Endodermal cell (in vitro differentiated cells): Measurements from ENCODE around the gene COX14. TPM values are rescaled to one million over a fixed set of nuclear protein-coding genes. Genes with fewer than 3 reads are reported as not detected.
A peak's percentile ranks its signal among the peaks of the same experiment; 100 is the strongest.
"Not testable (repeated sequence)": the region's sequence is repeated elsewhere in the genome, so short reads cannot be mapped to it uniquely, and the experiment has no call there.

ENCODE experiments used
- DNase-seq: peaks from one replicate; pipeline ENCODE4 v3.0.0-alpha.2; 2017
- H3K27ac ChIP-seq: 2 replicates; pipeline ENCODE4 v1.5.1; 2013; ENCODE audit warnings: mild to moderate bottlenecking, low read depth, low read length, moderate library complexity
- H3K27me3 ChIP-seq: 2 replicates; pipeline ENCODE4 v1.6.1; 2013; ENCODE audit warnings: mild to moderate bottlenecking, low read length, moderate library complexity; ENCODE audit not compliant: insufficient read depth, control insufficient read depth, poor library complexity, severe bottlenecking
- H3K36me3 ChIP-seq: 2 replicates; pipeline ENCODE4 v1.7.0; 2013; ENCODE audit warnings: mild to moderate bottlenecking, low read length, moderate library complexity; ENCODE audit not compliant: control insufficient read depth, insufficient read depth
- H3K4me1 ChIP-seq: one replicate; pipeline ENCODE4 v1.7.0; 2013; ENCODE audit warnings: low read length; ENCODE audit not compliant: control insufficient read depth, insufficient read depth
- H3K4me3 ChIP-seq: 2 replicates; pipeline ENCODE4 v1.5.1; 2013; ENCODE audit warnings: mild to moderate bottlenecking, low read length, moderate library complexity
- H3K9ac ChIP-seq: 2 replicates; pipeline ENCODE4 v1.6.1; 2013; ENCODE audit warnings: mild to moderate bottlenecking, low read length, moderate library complexity; ENCODE audit not compliant: poor library complexity, severe bottlenecking; ENCODE audit errors: extremely low read depth
- H3K9me3 ChIP-seq: 2 replicates; pipeline ENCODE4 v1.6.1; 2013; ENCODE audit warnings: mild to moderate bottlenecking, low read length, moderate library complexity; ENCODE audit not compliant: control insufficient read depth
- H3K27ac Mint-ChIP-seq: 2 replicates; pipeline ENCODE4 v1.8.0; 2020; ENCODE audit warnings: mixed read lengths
- H3K27me3 Mint-ChIP-seq: 2 replicates; pipeline ENCODE4 v1.8.0; 2021; ENCODE audit warnings: mild to moderate bottlenecking, mixed read lengths; ENCODE audit not compliant: insufficient read depth
- H3K36me3 Mint-ChIP-seq: 2 replicates; pipeline ENCODE4 v1.8.0; 2020; ENCODE audit warnings: low read depth, mixed read lengths
- H3K4me1 Mint-ChIP-seq: 2 replicates; pipeline ENCODE4 v1.8.0; 2020; ENCODE audit warnings: mixed read lengths
- H3K4me3 Mint-ChIP-seq: 2 replicates; pipeline ENCODE4 v1.8.0; 2020; ENCODE audit warnings: mild to moderate bottlenecking, moderate library complexity, mixed read lengths
- H3K9me3 Mint-ChIP-seq: 2 replicates; pipeline ENCODE4 v1.8.0; 2020; ENCODE audit warnings: mild to moderate bottlenecking, mixed read lengths
- CTCF ChIP-seq: fragments of 200-600 bp; sonication (generic); conservative IDR thresholded peaks from 2 replicates; pipeline ENCODE4 v1.5.0; 2021; ENCODE audit warnings: antibody characterized with exemption, mild to moderate bottlenecking
- WGBS, 2 experiments: methylation state at CpG; one replicate each; pipeline versions ENCODE4 v1.1.5 to v1.1.7; 2013; ENCODE audit warnings: missing lambda C conversion rate in 2 of 2, mixed read lengths in 1 of 2; ENCODE audit not compliant: insufficient coverage in 1 of 2, insufficient read length in 1 of 2; 5-methylcytosine and 5-hydroxymethylcytosine counted together
- total RNA-seq, 2 donors: library from RNA; stranded (reverse); fragmentation: NEBNext Ultra II Directional in 1 of 2; extraction: Animal tissue kit (Norgen Biotek cat#: 25700) in 1 of 2; gene quantifications; 2 replicates in 1 of 2; 3 replicates in 1 of 2; pipeline ENCODE4 v1.2.1, GENCODE V29; 2021

Gene COX14
- total RNA-seq, 2 donors from 2014 or later, result 26.0 to 26.7 TPM

GRCh38 chr12:50081096-50081808, 30.8 kb upstream of the COX14 start:
- no peaks in the 10 kb centered on the region for H3K4me1 ChIP-seq
- no peak overlapping the region for H3K27ac ChIP-seq
- no peak for TF ChIP-seq CTCF
- no peak overlapping the region for H3K4me3 ChIP-seq
- Mint-ChIP-seq H3K36me3 (peaks cover 3% of the 10 kb centered on the region), H3K9me3 (no peaks in the 10 kb centered on the region), H3K4me1 (peaks cover 9% of the 10 kb centered on the region), H3K4me3 (no peak overlapping the region), H3K27me3 (peaks cover 40% of the 10 kb centered on the region), H3K27ac (no peak overlapping the region)
- 73% methylated on average over 24 to 45 of the region's 46 CpGs for WGBS, 2 experiments
- H3K9ac ChIP-seq, result no peak overlapping the region
- H3K9me3 ChIP-seq, result no peaks in the 10 kb centered on the region
- no peaks in the 10 kb centered on the region for H3K36me3 ChIP-seq
- no peaks in the 10 kb centered on the region for H3K27me3 ChIP-seq
- DNase-seq, result no peak

DNA sequence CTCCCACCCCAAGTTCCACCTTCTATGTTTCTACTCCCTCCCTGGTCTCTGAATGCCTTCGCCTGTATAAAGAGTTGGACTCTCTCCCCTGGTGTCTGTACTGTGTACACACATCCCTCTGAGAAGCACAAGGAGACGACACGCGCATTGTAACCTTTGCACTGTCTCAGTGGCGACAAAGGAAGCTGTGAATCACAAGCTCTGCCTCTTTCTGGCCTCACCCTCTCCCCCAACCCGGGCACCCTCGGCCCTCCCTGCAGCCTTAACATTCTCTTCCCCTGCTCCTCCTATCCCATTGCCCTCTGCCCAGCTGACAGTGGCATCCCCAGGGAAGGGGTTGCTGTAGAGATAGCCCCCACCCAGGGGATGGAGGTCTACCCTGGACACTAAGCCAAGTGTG, 29.4 kb upstream of the COX14 start:
- peaks cover 17% of the 10 kb centered on the region for H3K36me3 Mint-ChIP-seq
- Histone ChIP-seq H3K27me3 (no peaks in the 10 kb centered on the region), H3K9me3 (no peaks in the 10 kb centered on the region), H3K9ac (no peak overlapping the region), H3K36me3 (peaks cover 13% of the 10 kb centered on the region), H3K4me1 (no peaks in the 10 kb centered on the region), H3K27ac (no peak overlapping the region), H3K4me3 (no peak overlapping the region)
- no peak for TF ChIP-seq CTCF
- H3K27ac Mint-ChIP-seq, result no peak overlapping the region
- 86 to 87% methylated on average over 5 to 7 of the region's 7 CpGs for WGBS, 2 experiments
- no peak overlapping the region for H3K4me3 Mint-ChIP-seq
- H3K27me3 Mint-ChIP-seq, result peaks cover 40% of the 10 kb centered on the region
- no peaks in the 10 kb centered on the region for H3K9me3 Mint-ChIP-seq
- DNase-seq, result no peak
- H3K4me1 Mint-ChIP-seq, result peaks cover 4% of the 10 kb centered on the region

DNA sequence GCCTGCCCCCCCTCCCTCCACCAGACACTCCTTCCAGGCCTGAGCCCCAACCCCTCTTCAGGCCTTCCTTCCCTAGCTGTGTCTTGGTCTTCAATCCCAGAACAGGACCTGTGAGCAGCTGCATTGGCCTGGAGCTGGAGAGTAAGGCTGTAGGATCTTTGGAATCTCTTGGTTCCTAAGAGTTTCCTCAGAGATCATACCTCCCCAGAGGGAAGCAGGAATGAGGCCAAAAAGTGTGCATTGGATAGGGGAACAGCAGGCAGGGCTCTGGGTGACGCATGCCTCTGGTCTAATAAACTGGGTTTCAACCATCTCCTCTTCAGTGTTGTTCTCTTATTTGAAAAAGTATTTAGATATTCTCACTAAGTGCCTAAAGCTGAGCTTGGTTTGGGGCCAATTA, 28.7 kb upstream of the COX14 start:
- Histone ChIP-seq H3K27me3 (no peaks in the 10 kb centered on the region), H3K36me3 (peaks cover 19% of the 10 kb centered on the region), H3K27ac (no peak overlapping the region), H3K4me1 (no peaks in the 10 kb centered on the region), H3K9me3 (no peaks in the 10 kb centered on the region), H3K9ac (no peak overlapping the region), H3K4me3 (no peak overlapping the region)
- TF ChIP-seq CTCF, result no peak
- no peak for DNase-seq
- Mint-ChIP-seq H3K9me3 (no peaks in the 10 kb centered on the region), H3K27me3 (peaks cover 37% of the 10 kb centered on the region), H3K36me3 (peaks cover 23% of the 10 kb centered on the region), H3K4me3 (peak overlapping the region; percentile 40), H3K4me1 (peaks cover 4% of the 10 kb centered on the region), H3K27ac (no peak overlapping the region)
- WGBS, 2 experiments, result 100% methylated on average over 1 of the region's 1 CpG; no CpG with 5 or more reads in 1 of the 2 experiments

- Histone ChIP-seq H3K9ac (peak overlapping the region; percentile 66), H3K36me3 (peaks cover 30% of the 10 kb centered on the region), H3K4me3 (peak overlapping the region; percentile 100)
- not testable (repeated sequence) for H3K9me3 ChIP-seq, DNase-seq, H3K4me1 Mint-ChIP-seq, H3K27ac ChIP-seq, H3K4me1 ChIP-seq, H3K27me3 ChIP-seq, H3K9me3 Mint-ChIP-seq
- Mint-ChIP-seq H3K27me3 (peaks cover 34% of the 10 kb centered on the region), H3K36me3 (peaks cover 33% of the 10 kb centered on the region), H3K4me3 (peak overlapping the region; percentile 79), H3K27ac (peak overlapping the region; percentile 84)
- 64 to 73% methylated on average over 5 to 7 of the region's 7 CpGs for WGBS, 2 experiments
These were observed 27.6 kb upstream of the COX14 start for GRCh38 chr12:50084409-50084774.
